B cell (primary cell): ENCODE data around the gene AKAP6.

Source experiments
- EZH2 ChIP-seq: IDR thresholded peaks from 2 replicates; pipeline ENCODE4 v1.6.1; 2012; ENCODE audit warnings: borderline replicate concordance, low read depth, mild to moderate bottlenecking, moderate library complexity, low read length; ENCODE audit not compliant: insufficient read depth, poor library complexity, severe bottlenecking
- TF ChIP-seq, protein P1 (sequence below): fragments of 200-600 bp; IDR thresholded peaks from one replicate; pipeline ENCODE4 v1.8.0; 2022; ENCODE audit warnings: antibody characterized with exemption, mild to moderate bottlenecking

DNA sequence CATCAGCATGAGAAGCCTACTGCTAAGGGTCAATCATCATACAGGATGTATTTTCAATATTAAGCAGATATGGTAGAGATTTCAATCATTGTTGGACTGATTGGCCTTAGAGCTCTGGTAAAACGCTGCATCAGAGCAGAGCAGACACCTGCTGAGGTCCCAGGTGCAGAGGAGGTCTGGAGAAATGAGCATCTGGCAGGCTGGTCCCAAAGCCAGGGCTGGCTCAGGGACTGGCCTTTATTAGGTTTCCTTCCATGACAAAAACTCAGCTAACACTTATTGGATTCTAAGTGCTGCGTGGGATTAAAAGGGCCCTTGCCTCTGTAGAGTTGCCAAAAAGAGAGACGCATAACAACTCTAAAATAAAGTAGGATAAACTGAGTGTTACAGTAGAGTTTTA, 29.7 kb downstream of the AKAP6 start:
- TF ChIP-seq, protein P1, sequence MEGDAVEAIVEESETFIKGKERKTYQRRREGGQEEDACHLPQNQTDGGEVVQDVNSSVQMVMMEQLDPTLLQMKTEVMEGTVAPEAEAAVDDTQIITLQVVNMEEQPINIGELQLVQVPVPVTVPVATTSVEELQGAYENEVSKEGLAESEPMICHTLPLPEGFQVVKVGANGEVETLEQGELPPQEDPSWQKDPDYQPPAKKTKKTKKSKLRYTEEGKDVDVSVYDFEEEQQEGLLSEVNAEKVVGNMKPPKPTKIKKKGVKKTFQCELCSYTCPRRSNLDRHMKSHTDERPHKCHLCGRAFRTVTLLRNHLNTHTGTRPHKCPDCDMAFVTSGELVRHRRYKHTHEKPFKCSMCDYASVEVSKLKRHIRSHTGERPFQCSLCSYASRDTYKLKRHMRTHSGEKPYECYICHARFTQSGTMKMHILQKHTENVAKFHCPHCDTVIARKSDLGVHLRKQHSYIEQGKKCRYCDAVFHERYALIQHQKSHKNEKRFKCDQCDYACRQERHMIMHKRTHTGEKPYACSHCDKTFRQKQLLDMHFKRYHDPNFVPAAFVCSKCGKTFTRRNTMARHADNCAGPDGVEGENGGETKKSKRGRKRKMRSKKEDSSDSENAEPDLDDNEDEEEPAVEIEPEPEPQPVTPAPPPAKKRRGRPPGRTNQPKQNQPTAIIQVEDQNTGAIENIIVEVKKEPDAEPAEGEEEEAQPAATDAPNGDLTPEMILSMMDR = no peak
- no peak for TF ChIP-seq EZH2
